HCT116 (cell line): ENCODE results near the gene EFCAB8. TPM values are rescaled to one million over a fixed set of nuclear protein-coding genes. Genes with fewer than 3 reads are reported as not detected.

Experiments
- ATAC-seq: fragments of 200-7000 bp; cut with Tn5 transposase; 2 replicates; pipeline ENCODE4 v1.9.1; 2020; ENCODE audit warnings: mild to moderate bottlenecking, moderate library complexity
- BruUV-seq: library from RNA; stranded (reverse); fragments of 400-500 nt; replicated peaks from 2 replicates; lab custom pipeline; 2021; lab: Mats Ljungman, UMichigan
- CTCF ChIA-PET: fragments of 300-600 bp; sonication (Branson Sonifier 250); formaldehyde crosslinking; loops from one replicate; lab custom pipeline; 2021; ENCODE audit warnings: antibody characterized with exemption; lab: Charles Lee
- POLR2A ChIA-PET: fragments of 300-600, 350-600 bp; sonication (Branson Sonifier 250); formaldehyde crosslinking; loops from one replicate; lab custom pipeline; 2021; ENCODE audit warnings: antibody characterized with exemption; lab: Charles Lee
- RAD21 ChIA-PET, 2 experiments: fragments of 300-600 bp; sonication (Branson Sonifier 250); formaldehyde crosslinking; loops; one replicate each; lab custom pipeline; 2023; ENCODE audit warnings: low total read pairs in 2 of 2; ENCODE audit not compliant: uncharacterized antibody in 2 of 2, unreplicated experiment in 2 of 2, low non-redundant PET in 1 of 2; lab: Charles Lee
- DNase-seq: peaks from one replicate; pipeline ENCODE4 v3.0.0-alpha.2; 2010; ENCODE audit warnings: low read depth, low spot score
- H2AFZ ChIP-seq: fragments of 200-600 bp; shearing (Covaris generic), sonication (generic); 2 replicates; pipeline ENCODE4 v1.6.1; 2017; ENCODE audit warnings: low read depth, mixed run types, mixed read lengths, antibody characterized with exemption, low read length; ENCODE audit not compliant: poor library complexity, severe bottlenecking
- H3K27ac ChIP-seq: 2 replicates; pipeline ENCODE4 v1.5.1; 2012; ENCODE audit warnings: low read depth, low read length
- H3K27me3 ChIP-seq: fragments of 200-600 bp; sonication (generic); 2 replicates; pipeline ENCODE4 v1.6.1; 2016; ENCODE audit warnings: mixed run types, low read length, mixed read lengths; ENCODE audit not compliant: insufficient read depth
- H3K36me3 ChIP-seq, 2 experiments: fragments of 200-500 bp in 1 of 2; fragments of 200-600 bp in 1 of 2; sonication (Bioruptor generic) in 1 of 2; sonication (generic) in 1 of 2; 2 replicates each; pipeline versions ENCODE4 v1.5.1 to v1.6.1; 2014 to 2016; ENCODE audit warnings: low read length in 2 of 2, inconsistent platforms in 1 of 2, mixed read lengths in 1 of 2, mixed run types in 1 of 2; ENCODE audit not compliant: insufficient read depth in 2 of 2, control insufficient read depth in 1 of 2
- H3K4me1 ChIP-seq, 2 experiments: fragments of 200-600 bp in 1 of 2; sonication (generic) in 1 of 2; 2 replicates each; pipeline versions ENCODE4 v1.5.1 to v1.6.1; 2012 to 2017; ENCODE audit warnings: low read length in 2 of 2, inconsistent platforms in 1 of 2, mild to moderate bottlenecking in 1 of 2, mixed read lengths in 1 of 2, mixed run types in 1 of 2, moderate library complexity in 1 of 2; ENCODE audit not compliant: insufficient read depth in 2 of 2, control insufficient read depth in 1 of 2
- H3K4me2 ChIP-seq: fragments of 200-600 bp; sonication (generic); 2 replicates; pipeline ENCODE4 v1.6.1; 2017; ENCODE audit warnings: mixed run types, low read length, mixed read lengths
- H3K4me3 ChIP-seq, 2 experiments: fragments of 200-600 bp in 1 of 2; sonication (generic) in 1 of 2; replicated peaks in 1 of 2; 2 replicates each; pipeline ENCODE4 v1.5.1; 2011 to 2016; ENCODE audit warnings: low read length in 2 of 2, control low read depth in 1 of 2, low read depth in 1 of 2, mild to moderate bottlenecking in 1 of 2, mixed read lengths in 1 of 2, mixed run types in 1 of 2
- H3K79me2 ChIP-seq: fragments of 200-600 bp; sonication (generic); 2 replicates; pipeline ENCODE4 v1.6.1; 2017; ENCODE audit warnings: mild to moderate bottlenecking, mixed run types, low read length, moderate library complexity, mixed read lengths; ENCODE audit not compliant: insufficient read depth
- H3K9ac ChIP-seq: fragments of 200-600 bp; sonication (generic); 2 replicates; pipeline ENCODE4 v1.6.1; 2016; ENCODE audit warnings: low read length, mixed read lengths
- H3K9me2 ChIP-seq: fragments of 200-600 bp; sonication (generic), shearing (Covaris generic); 2 replicates; pipeline ENCODE4 v1.6.1; 2017; ENCODE audit warnings: mixed run types, mild to moderate bottlenecking, moderate library complexity; ENCODE audit not compliant: insufficient read depth
- H3K9me3 ChIP-seq, 2 experiments: fragments of 200-500 bp in 1 of 2; fragments of 200-600 bp in 1 of 2; sonication (Bioruptor generic) in 1 of 2; sonication (generic) in 1 of 2; 2 replicates each; pipeline ENCODE4 v1.6.1; 2014 to 2017; ENCODE audit warnings: low read length in 2 of 2, mixed read lengths in 2 of 2, inconsistent platforms in 1 of 2, low read depth in 1 of 2, mild to moderate bottlenecking in 1 of 2, mixed run types in 1 of 2, moderate library complexity in 1 of 2; ENCODE audit not compliant: control insufficient read depth in 1 of 2, insufficient read depth in 1 of 2
- H4K20me1 ChIP-seq: fragments of 200-600 bp; sonication (generic), shearing (Covaris generic); 2 replicates; pipeline ENCODE4 v1.6.1; 2017; ENCODE audit warnings: mixed run types, mild to moderate bottlenecking, moderate library complexity; ENCODE audit not compliant: insufficient read depth
- ATF3 ChIP-seq: IDR thresholded peaks from 2 replicates; pipeline ENCODE4 v1.6.1; 2012
- CBX3 ChIP-seq: IDR thresholded peaks from 2 replicates; pipeline ENCODE4 v1.6.1; 2012; ENCODE audit warnings: low read depth
- FOSL1 ChIP-seq: IDR thresholded peaks from 2 replicates; pipeline ENCODE4 v1.6.1; 2012; ENCODE audit warnings: low read depth
- POLR2AphosphoS5 ChIP-seq: IDR thresholded peaks from 2 replicates; pipeline ENCODE4 v1.6.1; 2011; ENCODE audit warnings: mild to moderate bottlenecking, low read depth, low read length, moderate library complexity
- TCF7L2 ChIP-seq: IDR thresholded peaks from 2 replicates; pipeline ENCODE4 v1.7.0; 2011; ENCODE audit warnings: borderline replicate concordance, inconsistent platforms; ENCODE audit not compliant: insufficient read depth, insufficient read length; ENCODE audit errors: extremely low read depth
- YY1 ChIP-seq: IDR thresholded peaks from 2 replicates; pipeline ENCODE4 v1.6.1; 2011; ENCODE audit warnings: low read length, low read depth, moderate library complexity, mild to moderate bottlenecking; ENCODE audit not compliant: insufficient replicate concordance; ENCODE audit errors: extremely low read depth
- ZBTB33 ChIP-seq: IDR thresholded peaks from 2 replicates; pipeline ENCODE4 v1.6.1; 2011; ENCODE audit warnings: mild to moderate bottlenecking, low read length, moderate library complexity; ENCODE audit not compliant: insufficient replicate concordance; ENCODE audit errors: extremely low read depth
- ZFX ChIP-seq: fragments of 450-650 bp; IDR thresholded peaks from 2 replicates; pipeline ENCODE4 v1.6.1; 2017
- ZNF274 ChIP-seq: fragments of 200-500 bp; sonication (Bioruptor generic); IDR thresholded peaks from 2 replicates; pipeline ENCODE4 v1.6.1; 2014; ENCODE audit warnings: mild to moderate bottlenecking, low read depth, low read length, inconsistent platforms
- intact Hi-C: fragments of 100-400 bp; cut with micrococcal nuclease; formaldehyde crosslinking; loops from 2 replicates; pipeline ENCODE4 v1.10.0; 2022
- total RNA-seq: library from RNA; stranded (reverse); gene quantifications from one replicate; pipeline ENCODE4 v1.2.1, GENCODE V29; 2021; ENCODE audit not compliant: unreplicated experiment

Gene EFCAB8
- total RNA-seq, 1 experiment from 2014 or later, result 0.42 TPM

- H4K20me1 ChIP-seq, result no peaks in the 10 kb centered on the region
- no peak overlapping the region for H2AFZ ChIP-seq
- H3K79me2 ChIP-seq, result no peaks in the 10 kb centered on the region
- no peaks in the 10 kb centered on the region for H3K27me3 ChIP-seq
- no peaks in the 10 kb centered on the region for H3K9me2 ChIP-seq
- H3K4me1 ChIP-seq, result peaks cover 0 to 3% of the 10 kb centered on the region in 2 experiments; a peak in 1 of 4 replicates
- no peaks in the 10 kb centered on the region for H3K9me3 ChIP-seq
- no TSS peak for BruUV-seq
- H3K36me3 ChIP-seq, result no peaks in the 10 kb centered on the region
- ChIA-PET POLR2A (no interaction called here), RAD21 (no interaction called here), CTCF (no interaction called here)
- no peak overlapping the region for H3K4me3 ChIP-seq
- TF ChIP-seq POLR2AphosphoS5 (no peak), ZNF274 (no peak), YY1 (no peak)
- no peak overlapping the region for H3K9ac ChIP-seq
- ATAC-seq, result no peak
- H3K4me2 ChIP-seq, result no peak overlapping the region
- no peak overlapping the region for H3K27ac ChIP-seq
- no peak for DNase-seq
- intact Hi-C loops, result no loop called here
These were observed 143.5 kb downstream of the EFCAB8 start for GRCh38 chr20:33002087-33002808.

- POLR2A ChIA-PET, result no interaction called here
- no peaks in the 10 kb centered on the region for H3K9me2 ChIP-seq
- TF ChIP-seq ATF3, result no peak
- TF ChIP-seq ZBTB33, result no peak
- no peak for TF ChIP-seq POLR2AphosphoS5
- TF ChIP-seq FOSL1, result no peak
- TF ChIP-seq ZFX, result no peak
- TF ChIP-seq TCF7L2, result no peak
- TF ChIP-seq ZNF274, result no peak
- no peak for TF ChIP-seq CBX3
- TF ChIP-seq, all 23 proteins: peak for 0
- H2AFZ ChIP-seq, result no peak within 1 kb of the TSS
- H3K27me3 ChIP-seq, result no peaks in the 10 kb centered on the region
- BruUV-seq, result no TSS peak
- H3K4me3 ChIP-seq, result no peak within 1 kb of the TSS
- ChIA-PET RAD21 (no interaction called here), CTCF (interaction anchor here (1.0 to 1.7 kb wide), 3 partner anchors 9 to 92 kb away, joined by 3 to 5 read pairs (median 4); no protein-coding TSS in a partner anchor)
- H3K9ac ChIP-seq, result no peak within 1 kb of the TSS
- DNase-seq, result no peak
- H3K4me2 ChIP-seq, result no peak within 1 kb of the TSS
- no peaks in the 10 kb centered on the region for H3K79me2 ChIP-seq
- no peak within 1 kb of the TSS for H3K27ac ChIP-seq
- no peaks in the 10 kb centered on the region for H4K20me1 ChIP-seq
- H3K36me3 ChIP-seq, result no peaks in the 10 kb centered on the region
- peaks cover 0 to 3% of the 10 kb centered on the region in 2 experiments; a peak in 1 of 4 replicates for H3K4me1 ChIP-seq
- intact Hi-C loops, result no loop called here
- no peaks in the 10 kb centered on the region for H3K9me3 ChIP-seq
- no peak for ATAC-seq
These were observed 145.5 kb downstream of the EFCAB8 start, which contains the start of gene SUN5 for GRCh38 chr20:33004141-33004751. TSS of gene SUN5 (minus strand) at chr20:33004433. CDS start at chr20:33004340, 93 bp downstream.
